Heart left ventricle (tissue), 13 donors: ENCODE data around the gene TMEM147.

ENCODE experiments used
- POLR2A ChIP-seq, 2 donors: fragments of 450-650 bp; IDR thresholded peaks; one replicate each; pipeline ENCODE4 v1.6.1; 2017; ENCODE audit warnings: antibody characterized with exemption in 2 of 2, mild to moderate bottlenecking in 2 of 2, moderate library complexity in 2 of 2
- TF ChIP-seq, protein P1 (sequence below), 12 donors: fragments of 200-600 bp; sonication (generic) in 4 of 12; IDR thresholded peaks; one replicate each; pipeline versions ENCODE4 v1.5.0 to v1.8.0; 2018 to 2022; ENCODE audit warnings: antibody characterized with exemption in 12 of 12, mild to moderate bottlenecking in 5 of 12
- donor health status: ischemic (EF 13 %, LVEDD 7.1; RV severe dilation, severe dysfunction).
- donor health status: DM: no; HTN: yes; CAD: no.
- donor health status: DM: no; HTN: no; CAD: no.
- donor health status: ischemic (EF 25% LVEDD 6.9; RV normal size, moderate dysfunction).
- donor health status: ischemic (EF 25% LVEDD 5.7; RV mildly dilated, moderate dysfunction).
- donor health status: ischemic (EF 35%, LVEDD 5.7; RV mildly dilated, moderate dysfunction).
- donor health status: nonischemic (EF 11% LVEDD 7.7; RV severe dilation, severe dysfunction).
- donor health status: DM: yes; HTN: yes; CAD: no.
- donor health status: PGD.
- donor health status: ischemic (EF 29% LVEDD 5.4; RV normal size, mild dysfunction).
- donor health status: nonischemic (EF 23%, LVEDD 6.1; RV moderate dilation, normal function).

DNA sequence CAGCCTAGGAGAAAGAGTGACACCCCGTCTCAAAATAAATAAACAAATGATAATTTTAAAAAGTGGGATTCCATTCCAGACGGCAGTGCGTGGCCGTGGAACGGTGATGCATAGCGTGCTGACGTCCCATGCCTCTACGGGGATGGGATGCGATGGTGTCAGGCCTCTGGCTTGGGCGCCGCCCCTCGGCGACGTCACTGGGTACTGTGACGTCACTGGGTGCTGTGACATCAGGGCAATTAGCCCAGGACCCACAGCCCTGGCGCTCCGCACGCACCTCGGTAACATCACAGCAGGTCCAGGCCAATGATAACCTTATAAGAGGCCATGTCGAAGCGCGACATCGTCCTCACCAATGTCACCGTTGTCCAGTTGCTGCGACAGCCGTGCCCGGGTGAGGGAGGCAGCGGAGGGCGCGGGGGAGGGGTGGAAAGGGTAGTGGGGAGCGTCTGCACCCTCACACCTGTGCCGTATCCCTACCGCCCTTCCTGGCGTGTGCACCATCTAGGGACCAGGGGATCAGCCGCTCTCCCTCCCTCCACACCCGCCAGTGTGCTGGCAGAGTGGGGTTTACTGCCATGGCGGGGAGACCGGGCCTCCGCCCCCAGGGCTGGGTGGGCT, 12.1 kb upstream of the TMEM147 start, which contains the start of gene GAPDHS:
- TF ChIP-seq, protein P1, sequence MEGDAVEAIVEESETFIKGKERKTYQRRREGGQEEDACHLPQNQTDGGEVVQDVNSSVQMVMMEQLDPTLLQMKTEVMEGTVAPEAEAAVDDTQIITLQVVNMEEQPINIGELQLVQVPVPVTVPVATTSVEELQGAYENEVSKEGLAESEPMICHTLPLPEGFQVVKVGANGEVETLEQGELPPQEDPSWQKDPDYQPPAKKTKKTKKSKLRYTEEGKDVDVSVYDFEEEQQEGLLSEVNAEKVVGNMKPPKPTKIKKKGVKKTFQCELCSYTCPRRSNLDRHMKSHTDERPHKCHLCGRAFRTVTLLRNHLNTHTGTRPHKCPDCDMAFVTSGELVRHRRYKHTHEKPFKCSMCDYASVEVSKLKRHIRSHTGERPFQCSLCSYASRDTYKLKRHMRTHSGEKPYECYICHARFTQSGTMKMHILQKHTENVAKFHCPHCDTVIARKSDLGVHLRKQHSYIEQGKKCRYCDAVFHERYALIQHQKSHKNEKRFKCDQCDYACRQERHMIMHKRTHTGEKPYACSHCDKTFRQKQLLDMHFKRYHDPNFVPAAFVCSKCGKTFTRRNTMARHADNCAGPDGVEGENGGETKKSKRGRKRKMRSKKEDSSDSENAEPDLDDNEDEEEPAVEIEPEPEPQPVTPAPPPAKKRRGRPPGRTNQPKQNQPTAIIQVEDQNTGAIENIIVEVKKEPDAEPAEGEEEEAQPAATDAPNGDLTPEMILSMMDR (IDR thresholded peaks at IDR 0.05) = no peak
- no peak for TF ChIP-seq POLR2A (IDR thresholded peaks at IDR 0.05)
